Osteocyte (in vitro differentiated cells): Measurements from ENCODE around the gene SENP8. TPM values are rescaled to one million over a fixed set of nuclear protein-coding genes. Genes with fewer than 3 reads are reported as not detected.
A peak's percentile ranks its signal among the peaks of the same experiment; 100 is the strongest.

Source experiments
- DNase-seq: peaks from one replicate; pipeline ENCODE4 v3.0.0; 2021; ENCODE audit warnings: mixed read lengths; ENCODE audit not compliant: unreplicated experiment; ENCODE audit errors: extremely low spot score
- H3K27ac Mint-ChIP-seq: one replicate; pipeline ENCODE4 v1.8.0; 2021; ENCODE audit warnings: mild to moderate bottlenecking, mixed read lengths; ENCODE audit not compliant: unreplicated experiment
- H3K27me3 Mint-ChIP-seq: one replicate; pipeline ENCODE4 v1.8.0; 2021; ENCODE audit warnings: mixed read lengths; ENCODE audit not compliant: unreplicated experiment
- H3K36me3 Mint-ChIP-seq: one replicate; pipeline ENCODE4 v1.8.0; 2021; ENCODE audit warnings: mixed read lengths; ENCODE audit not compliant: unreplicated experiment
- H3K4me1 Mint-ChIP-seq: one replicate; pipeline ENCODE4 v1.8.0; 2021; ENCODE audit warnings: mixed read lengths; ENCODE audit not compliant: unreplicated experiment
- H3K4me3 Mint-ChIP-seq: one replicate; pipeline ENCODE4 v1.8.0; 2021; ENCODE audit warnings: mild to moderate bottlenecking, moderate library complexity, mixed read lengths; ENCODE audit not compliant: unreplicated experiment
- H3K9me3 Mint-ChIP-seq: one replicate; pipeline ENCODE4 v1.8.0; 2021; ENCODE audit warnings: mixed read lengths; ENCODE audit not compliant: unreplicated experiment
- total RNA-seq: library from RNA; stranded (reverse); gene quantifications from 2 replicates; pipeline ENCODE4 v1.2.1, GENCODE V29; 2021
- TF ChIP-seq, protein P1 (sequence below): fragments of 200-600 bp; sonication (generic); IDR thresholded peaks from 2 replicates; pipeline ENCODE4 v1.5.0; 2021; ENCODE audit warnings: antibody characterized with exemption, mild to moderate bottlenecking, moderate library complexity

SENP8 gene
- total RNA-seq, 1 donor from 2014 or later, result 4.0 TPM

DNA sequence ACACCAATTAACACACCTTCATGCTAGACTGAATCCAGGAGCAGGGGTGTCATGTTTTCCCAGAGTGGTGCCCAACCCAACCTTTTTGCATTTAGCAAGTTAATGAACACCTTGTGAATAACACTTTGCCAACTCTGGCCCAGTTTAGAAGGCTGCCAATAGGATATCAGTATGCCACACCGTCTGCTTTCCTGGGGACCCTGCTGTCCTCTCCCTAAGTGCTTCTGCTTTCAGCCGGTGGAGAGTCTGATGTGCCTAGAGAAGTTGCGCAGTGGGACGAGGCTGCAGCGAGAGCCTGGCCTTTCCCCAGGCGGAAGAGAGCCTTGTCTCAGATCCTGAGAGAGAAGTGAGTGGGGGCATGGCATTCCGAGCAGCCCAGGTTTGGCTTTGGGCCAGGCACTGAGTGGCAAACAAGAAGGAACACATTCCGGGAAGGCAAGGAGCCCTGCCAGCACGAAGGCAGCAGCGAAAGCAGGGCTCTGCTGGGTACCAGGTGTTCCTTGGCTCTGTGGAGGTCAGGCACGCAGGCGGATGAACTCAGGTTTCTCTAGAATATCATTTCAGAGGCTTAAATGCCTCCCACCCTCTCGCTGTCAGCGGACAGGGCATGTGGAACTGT lies 36.9 kb downstream of the SENP8 start:
- Mint-ChIP-seq H3K36me3 (no peaks in the 10 kb centered on the region), H3K9me3 (no peaks in the 10 kb centered on the region), H3K27me3 (peaks cover 3% of the 10 kb centered on the region), H3K27ac (peak overlapping the region; percentile 64), H3K4me1 (peaks cover 11% of the 10 kb centered on the region), H3K4me3 (peak overlapping the region; percentile 70)
- no peak for DNase-seq
- TF ChIP-seq, protein P1, sequence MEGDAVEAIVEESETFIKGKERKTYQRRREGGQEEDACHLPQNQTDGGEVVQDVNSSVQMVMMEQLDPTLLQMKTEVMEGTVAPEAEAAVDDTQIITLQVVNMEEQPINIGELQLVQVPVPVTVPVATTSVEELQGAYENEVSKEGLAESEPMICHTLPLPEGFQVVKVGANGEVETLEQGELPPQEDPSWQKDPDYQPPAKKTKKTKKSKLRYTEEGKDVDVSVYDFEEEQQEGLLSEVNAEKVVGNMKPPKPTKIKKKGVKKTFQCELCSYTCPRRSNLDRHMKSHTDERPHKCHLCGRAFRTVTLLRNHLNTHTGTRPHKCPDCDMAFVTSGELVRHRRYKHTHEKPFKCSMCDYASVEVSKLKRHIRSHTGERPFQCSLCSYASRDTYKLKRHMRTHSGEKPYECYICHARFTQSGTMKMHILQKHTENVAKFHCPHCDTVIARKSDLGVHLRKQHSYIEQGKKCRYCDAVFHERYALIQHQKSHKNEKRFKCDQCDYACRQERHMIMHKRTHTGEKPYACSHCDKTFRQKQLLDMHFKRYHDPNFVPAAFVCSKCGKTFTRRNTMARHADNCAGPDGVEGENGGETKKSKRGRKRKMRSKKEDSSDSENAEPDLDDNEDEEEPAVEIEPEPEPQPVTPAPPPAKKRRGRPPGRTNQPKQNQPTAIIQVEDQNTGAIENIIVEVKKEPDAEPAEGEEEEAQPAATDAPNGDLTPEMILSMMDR, result no peak

DNA sequence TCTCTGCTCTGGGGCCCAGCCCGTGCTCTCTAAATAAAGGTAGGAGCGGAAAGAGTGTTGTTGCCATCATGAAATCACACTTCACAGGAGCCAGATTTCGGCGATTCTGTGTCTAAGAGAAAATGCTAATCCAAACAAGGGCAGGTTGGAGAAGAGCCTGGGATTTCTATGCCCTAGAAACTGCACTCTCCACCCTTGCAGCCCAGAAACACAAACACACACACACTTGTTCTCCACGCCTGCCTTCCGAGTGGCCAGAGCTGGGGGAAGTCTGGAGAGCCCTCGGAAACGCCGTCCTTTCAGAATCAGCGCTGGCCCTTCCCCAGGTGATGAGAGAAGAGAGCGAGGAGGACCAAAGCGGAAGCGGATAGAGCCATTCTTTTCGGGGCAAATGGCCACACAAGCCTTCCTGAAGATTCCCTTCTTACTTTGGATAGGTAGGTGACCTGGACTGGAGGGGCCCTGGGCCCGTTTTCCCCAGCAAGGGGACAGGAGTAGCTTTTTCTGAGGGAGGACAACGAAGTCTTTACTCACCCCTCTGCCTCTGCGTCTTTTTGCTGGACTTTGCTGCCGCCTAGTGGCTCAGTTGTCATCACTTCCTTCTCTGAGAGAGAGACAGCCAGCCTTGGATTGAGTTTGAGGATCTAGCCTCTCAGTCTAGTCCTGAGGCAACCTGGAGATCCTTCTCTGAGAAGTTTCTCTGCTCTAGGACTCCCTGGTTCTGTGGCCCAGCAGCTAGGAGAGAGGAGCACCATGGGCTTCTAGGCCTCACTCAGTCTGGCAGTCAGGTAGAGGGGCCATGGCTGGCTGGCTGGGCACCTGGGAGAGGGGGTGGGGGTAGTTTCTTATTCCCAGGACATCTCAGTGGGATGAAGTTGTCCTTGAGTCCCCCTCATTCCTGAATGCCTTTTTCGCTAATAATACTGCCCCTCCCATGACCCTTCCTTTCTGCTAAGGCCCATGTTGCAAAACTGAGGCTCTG lies 37.7 kb downstream of the SENP8 start:
- Mint-ChIP-seq H3K9me3 (no peaks in the 10 kb centered on the region), H3K36me3 (no peaks in the 10 kb centered on the region), H3K4me3 (peak overlapping the region; percentile 70), H3K4me1 (peaks cover 11% of the 10 kb centered on the region), H3K27me3 (peaks cover 3% of the 10 kb centered on the region), H3K27ac (peak overlapping the region; percentile 64)
- DNase-seq, result peak; percentile 90
- TF ChIP-seq, protein P1, result peak; percentile 88

DNA sequence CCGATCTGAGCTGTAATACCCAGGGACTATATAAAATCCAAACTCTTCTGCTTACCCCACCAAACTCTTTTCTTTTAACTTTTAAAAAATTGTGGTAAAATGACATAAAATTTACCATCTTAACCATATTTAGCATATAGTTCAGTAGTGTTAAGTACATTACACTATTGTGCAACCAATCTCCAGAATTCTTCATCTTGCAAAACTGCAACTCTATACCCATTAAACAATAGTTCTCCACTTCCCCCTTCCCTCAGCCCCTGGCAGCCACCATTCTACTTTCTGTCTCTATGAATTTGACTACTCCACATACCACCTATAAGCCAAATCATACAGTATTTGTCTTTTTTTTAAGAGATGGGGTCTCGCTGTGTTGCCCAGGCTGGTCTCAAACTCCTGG lies 38.7 kb downstream of the SENP8 start:
- H3K27ac Mint-ChIP-seq, result no peak overlapping the region
- H3K36me3 Mint-ChIP-seq, result no peaks in the 10 kb centered on the region
- H3K9me3 Mint-ChIP-seq, result no peaks in the 10 kb centered on the region
- peaks cover 11% of the 10 kb centered on the region for H3K4me1 Mint-ChIP-seq
- H3K27me3 Mint-ChIP-seq, result peaks cover 3% of the 10 kb centered on the region
- TF ChIP-seq, protein P1, result no peak
- no peak for DNase-seq
- H3K4me3 Mint-ChIP-seq, result no peak overlapping the region

DNA sequence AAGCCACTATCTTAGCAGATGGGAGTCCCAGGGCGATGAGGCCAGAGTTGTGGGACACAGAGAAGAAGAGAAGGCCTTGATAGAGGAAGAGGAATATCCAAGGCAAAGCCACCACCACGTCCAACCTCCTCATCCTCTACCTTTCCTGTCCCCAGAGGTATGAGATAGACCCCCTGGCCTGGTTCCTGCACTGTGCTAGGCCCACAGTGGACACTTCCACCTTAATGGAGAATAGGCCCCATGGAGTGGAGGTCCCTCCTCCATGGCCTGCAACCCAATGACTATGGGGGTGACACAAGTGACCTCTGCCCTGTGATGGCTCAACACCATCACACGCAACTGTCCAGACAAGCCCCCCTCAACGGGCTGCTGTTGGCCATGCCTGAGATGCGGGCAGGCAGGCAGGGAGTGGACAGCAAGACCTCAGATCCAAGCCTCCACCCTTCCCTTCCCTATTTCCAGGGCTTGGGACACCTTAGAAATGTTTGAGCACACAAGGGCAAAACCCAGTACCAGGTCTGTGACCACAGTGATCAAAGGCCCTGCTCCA lies 42.6 kb downstream of the SENP8 start:
- Mint-ChIP-seq H3K36me3 (no peaks in the 10 kb centered on the region), H3K4me3 (no peak overlapping the region), H3K4me1 (peaks cover 2% of the 10 kb centered on the region), H3K27ac (no peak overlapping the region), H3K9me3 (no peaks in the 10 kb centered on the region), H3K27me3 (peaks cover 3% of the 10 kb centered on the region)
- TF ChIP-seq, protein P1, result no peak
- peak; percentile 48 for DNase-seq
